Measurements from ENCODE around the gene ZBTB40. TPM values are rescaled to one million over a fixed set of nuclear protein-coding genes. Genes with fewer than 3 reads are reported as not detected.

ZBTB40 gene
- total RNA-seq, 1 donor from 2014 or later: 8.7 TPM

DNA sequence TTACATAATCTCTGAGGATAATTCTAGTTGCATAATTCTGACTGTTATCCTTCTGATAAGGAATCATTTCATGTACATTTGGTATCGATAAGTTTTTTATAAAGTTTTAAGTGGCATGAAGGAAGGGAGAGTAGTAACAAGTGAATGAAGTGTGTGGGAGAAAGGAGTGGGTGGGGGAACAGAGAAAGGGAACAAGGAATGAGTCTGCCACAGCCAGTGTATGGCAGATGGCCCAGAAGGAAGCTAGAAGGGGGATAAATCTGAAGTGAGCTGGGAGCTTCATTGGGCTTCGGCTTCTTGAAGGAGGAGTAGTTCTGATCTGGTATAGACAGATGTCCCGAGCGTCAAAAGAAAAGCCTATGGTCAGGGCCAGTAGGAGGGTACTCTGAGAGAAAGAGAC is 18.6 kb downstream of the ZBTB40 start:
- DNase-seq (ENCODE audit: low read depth, low spot score): no peak

DNA sequence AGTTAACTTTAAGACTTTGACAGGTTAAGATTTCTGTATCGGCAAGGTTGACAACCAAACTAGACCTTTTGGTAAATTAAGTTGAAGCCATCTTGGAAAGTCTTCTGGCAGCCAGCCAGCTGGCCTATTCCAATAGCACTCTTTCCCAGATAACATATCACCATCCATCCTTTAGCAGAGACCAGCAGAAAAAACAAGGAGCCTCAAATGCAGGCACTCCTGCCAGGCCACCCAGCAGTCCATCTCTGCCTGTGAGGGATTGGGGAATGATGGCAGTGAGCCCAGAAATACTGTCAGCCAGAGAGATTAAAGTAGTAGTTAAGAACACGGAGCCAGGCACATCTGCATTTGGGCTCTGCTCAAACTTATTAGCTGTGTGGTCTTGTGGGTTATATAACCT is 19.4 kb downstream of the ZBTB40 start:
- DNase-seq (ENCODE audit: low read depth, low spot score): no peak

DNA sequence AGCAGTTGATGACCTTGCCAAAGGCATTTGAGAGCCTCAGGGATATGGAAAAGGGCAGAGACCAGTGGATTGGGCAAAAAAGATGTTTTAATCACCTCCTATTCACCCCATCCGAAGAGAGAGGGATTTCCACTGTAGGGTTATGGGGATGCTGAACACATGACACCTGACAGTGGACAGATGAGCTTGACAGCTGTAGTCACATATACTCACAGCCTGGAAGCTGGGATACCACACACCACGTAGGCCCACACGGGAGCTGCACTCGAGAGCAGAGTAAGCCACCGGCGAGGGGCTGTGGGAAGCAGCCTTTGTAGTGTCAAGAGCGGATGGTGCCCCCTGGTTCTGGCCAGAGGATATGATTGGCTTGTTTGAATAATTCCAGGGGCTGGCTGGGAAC is 20.0 kb downstream of the ZBTB40 start:
- DNase-seq (ENCODE audit: low read depth, low spot score): no peak

DNA sequence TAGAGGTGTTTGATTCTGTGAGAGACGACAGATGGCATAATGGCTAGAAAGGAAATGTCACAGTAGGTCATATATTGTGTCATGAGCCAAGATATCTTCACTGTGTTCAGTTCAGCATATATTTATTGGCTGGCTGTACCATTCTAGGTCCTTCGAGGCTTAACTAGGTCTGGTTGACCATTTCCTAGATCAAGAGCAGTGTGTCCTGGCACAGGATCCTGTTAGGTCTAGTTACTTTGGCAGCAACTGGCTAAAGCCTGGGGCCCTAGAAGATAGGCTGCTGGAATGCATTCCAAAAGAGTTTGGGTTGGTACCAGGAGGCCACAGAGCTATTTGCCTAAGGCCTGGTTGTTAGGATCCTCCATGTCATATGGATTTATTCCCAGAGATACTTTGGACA is 20.9 kb downstream of the ZBTB40 start:
- DNase-seq (ENCODE audit: low read depth, low spot score): no peak

DNA sequence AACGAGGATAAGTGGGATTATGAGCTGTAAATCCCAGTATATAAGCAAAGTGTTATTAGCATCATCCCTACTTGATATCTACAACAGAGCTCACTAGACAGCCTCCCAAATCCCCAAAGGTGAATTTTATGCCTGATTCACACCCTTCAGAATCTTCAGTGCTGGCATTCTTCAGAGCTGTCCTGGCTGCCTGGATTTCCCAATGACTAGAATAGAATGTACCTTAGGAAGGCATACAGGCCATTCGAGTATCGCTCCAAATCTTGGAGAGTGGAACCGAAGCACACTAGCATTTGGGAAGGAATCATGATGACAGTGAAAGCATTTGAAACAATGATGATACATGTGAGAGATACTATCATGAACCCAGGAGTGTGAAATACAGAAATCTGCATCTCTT is 22.3 kb downstream of the ZBTB40 start:
- DNase-seq (ENCODE audit: low read depth, low spot score): no peak

DNA sequence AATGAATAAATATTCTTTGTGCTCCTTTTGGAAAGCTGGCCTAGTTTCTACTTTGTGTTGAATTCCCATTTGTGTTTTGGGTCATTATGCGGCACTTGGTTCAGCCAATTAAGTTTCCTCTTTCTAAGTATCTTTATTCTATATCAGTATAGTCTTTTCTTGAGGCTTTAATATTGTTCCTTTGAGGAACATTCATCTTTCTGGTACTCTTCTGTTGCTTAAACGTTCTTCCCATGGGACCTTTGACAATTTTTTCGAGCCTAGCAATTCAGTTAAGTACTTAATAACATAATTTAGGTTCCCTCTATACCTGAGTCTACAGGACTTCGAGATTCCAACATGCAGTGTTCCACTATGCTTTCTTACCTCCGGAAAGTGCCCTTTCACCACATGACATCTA is 24.9 kb downstream of the ZBTB40 start:
- no peak for DNase-seq (ENCODE audit: low read depth, low spot score)

DNA sequence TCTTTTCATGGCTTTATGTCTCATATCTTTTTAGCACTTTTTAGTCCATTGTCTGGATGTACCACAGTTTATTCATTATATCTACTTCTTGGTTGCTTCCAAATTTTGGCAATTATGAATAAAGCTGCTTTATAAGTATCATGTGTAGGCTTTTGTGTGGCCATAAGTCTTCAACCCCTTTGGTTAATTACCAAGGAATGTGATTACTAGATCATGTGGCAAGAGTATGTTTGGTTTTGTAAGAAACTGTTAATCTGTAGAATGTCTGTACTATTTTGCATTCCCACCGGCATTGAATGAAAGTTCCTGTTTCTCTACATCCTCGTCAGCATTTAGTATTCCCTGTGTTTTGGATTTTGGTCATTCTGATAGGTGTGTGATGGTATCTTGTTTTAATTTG is 31.5 kb downstream of the ZBTB40 start:
- no peak for DNase-seq (ENCODE audit: low read depth, low spot score)

DNA sequence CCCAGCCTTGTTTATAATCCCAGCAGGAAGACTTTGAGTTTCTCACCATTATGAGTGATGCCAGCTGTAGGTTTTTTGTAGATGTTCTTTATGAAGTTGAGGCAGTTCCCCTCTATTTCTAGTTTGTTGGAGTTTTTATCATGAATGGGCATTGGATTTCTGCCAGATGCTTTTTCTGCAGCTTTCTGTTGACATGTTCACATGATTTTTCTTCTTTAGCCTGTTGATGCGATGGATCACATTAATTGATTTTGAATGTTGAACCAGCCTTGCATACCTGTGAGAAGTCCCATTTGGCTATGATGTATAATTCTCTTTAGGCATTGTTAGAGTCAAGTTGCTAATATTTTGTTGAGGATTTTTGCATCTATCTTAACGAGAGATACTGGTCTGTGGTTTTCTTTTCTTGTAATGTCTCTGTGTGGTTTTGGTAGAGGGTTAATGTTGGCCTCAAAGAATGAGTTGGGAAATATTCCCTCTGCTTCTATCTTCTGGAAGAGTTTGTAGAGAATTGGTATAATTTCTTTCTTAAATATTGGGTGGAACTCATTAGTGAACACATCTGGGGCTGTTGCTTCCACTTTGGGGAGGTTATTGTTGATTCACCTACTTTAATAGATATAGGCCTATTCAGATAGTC is 33.2 kb downstream of the ZBTB40 start:
- no peak for DNase-seq (ENCODE audit: low read depth, low spot score)

DNA sequence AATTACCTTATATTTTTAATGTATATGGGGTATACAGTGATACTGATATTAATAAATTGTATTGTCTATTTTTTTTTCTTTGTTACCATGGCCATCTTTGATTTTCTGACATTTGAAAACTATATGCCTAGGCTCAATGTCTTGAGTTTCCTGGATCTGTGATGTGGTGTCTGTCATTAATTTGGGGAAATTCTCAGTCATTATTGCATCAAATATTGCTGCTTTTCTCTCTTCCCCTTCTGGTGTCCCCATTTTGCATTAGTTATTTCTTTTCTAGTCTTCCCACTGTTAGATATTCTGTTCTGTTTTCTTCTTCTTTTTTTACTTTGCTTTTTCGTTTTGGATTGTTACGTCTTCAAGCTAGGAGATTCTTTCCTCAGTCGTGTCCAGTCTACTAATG is 33.8 kb downstream of the ZBTB40 start:
- DNase-seq (ENCODE audit: low read depth, low spot score): no peak

DNA sequence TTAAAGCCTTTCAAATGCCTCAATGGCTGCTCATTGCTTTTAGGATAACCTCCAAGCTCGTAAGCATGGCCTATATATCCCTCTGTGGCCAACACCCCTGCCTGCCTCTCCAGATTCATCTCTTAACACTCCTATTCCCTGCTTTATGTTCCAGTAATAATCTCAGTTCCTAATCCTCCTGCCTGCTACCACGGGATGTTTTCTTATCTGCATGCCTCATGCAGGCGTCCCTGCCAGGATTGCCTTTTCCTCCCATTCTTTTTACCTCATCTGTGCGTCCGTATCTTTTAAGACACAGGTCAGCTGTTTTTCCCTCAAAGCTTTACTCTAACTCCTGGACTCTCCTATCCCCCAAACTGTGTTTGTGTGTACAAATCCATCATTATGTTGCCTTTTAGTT is 36.1 kb downstream of the ZBTB40 start:
- DNase-seq (ENCODE audit: low read depth, low spot score): peak; percentile 40

DNA sequence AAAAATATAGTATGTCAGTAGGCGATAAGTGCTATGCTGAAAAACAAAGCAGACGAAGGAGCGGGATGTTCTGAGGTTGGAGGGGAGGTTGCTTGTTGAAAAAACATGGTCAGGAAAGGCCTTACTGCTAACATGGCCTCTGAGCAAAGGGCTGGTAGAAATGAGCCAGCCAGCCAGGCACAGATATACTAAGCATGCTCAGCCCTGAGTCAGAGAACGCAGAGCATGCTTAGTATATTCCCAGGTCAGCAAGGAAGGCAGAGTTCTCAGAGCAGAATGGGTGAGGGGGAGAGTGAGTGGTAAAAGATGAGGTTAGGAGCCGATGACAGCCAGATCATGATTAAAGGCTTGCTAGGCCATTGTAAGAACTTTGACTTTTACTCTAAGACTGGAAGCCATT is 36.7 kb downstream of the ZBTB40 start:
- no peak for DNase-seq (ENCODE audit: low read depth, low spot score)

DNA sequence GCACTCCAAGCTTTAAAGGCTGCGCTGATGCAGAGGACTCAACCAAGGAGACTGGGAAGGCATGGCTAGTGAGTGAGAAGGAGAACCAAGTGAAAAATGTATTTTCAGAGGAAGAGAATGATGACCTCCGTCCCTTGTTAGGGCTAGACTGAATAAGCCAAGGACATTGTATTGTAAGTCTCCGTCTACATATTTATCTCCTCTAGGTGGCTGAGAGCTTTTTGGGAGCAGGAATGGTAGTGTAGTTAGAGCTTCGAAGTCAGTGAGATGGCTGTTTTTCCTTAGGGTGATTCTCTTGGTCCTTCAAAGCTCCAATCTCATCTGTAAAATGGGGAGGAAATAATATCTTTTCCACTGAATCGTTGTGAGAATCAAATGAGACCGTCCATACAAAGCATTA is 37.6 kb downstream of the ZBTB40 start:
- DNase-seq (ENCODE audit: low read depth, low spot score): no peak

DNA sequence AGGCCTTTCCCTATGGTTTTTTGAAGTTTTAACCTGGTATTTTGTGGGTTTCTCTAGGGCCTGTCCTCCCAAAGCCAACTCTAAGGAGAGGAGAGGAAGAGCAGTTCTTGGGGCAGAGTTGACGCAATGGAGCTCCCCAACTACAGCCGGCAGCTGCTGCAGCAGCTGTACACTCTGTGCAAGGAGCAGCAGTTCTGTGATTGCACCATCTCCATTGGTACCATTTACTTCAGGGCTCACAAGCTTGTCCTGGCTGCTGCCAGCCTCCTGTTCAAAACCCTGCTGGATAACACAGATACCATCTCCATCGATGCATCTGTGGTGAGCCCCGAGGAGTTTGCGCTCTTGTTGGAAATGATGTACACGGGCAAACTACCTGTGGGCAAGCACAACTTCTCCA is 38.2 kb downstream of the ZBTB40 start:
- DNase-seq (ENCODE audit: low read depth, low spot score): no peak

DNA sequence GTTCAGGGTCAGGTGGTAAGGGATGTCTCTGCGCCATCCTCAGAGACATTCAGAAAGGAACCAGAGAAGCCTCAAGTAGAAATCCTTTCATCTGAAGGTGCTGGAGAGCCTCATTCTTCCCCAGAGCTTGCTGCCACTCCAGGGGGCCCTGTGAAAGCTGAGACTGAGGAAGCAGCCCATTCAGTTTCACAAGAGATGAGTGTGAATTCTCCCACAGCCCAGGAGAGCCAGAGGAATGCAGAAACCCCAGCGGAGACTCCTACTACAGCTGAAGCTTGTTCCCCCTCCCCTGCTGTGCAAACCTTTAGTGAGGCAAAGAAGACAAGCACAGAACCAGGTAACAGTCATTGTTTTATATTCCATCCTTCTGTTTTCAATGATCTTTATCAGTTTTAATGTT is 38.7 kb downstream of the ZBTB40 start:
- no peak for DNase-seq (ENCODE audit: low read depth, low spot score)

DNA sequence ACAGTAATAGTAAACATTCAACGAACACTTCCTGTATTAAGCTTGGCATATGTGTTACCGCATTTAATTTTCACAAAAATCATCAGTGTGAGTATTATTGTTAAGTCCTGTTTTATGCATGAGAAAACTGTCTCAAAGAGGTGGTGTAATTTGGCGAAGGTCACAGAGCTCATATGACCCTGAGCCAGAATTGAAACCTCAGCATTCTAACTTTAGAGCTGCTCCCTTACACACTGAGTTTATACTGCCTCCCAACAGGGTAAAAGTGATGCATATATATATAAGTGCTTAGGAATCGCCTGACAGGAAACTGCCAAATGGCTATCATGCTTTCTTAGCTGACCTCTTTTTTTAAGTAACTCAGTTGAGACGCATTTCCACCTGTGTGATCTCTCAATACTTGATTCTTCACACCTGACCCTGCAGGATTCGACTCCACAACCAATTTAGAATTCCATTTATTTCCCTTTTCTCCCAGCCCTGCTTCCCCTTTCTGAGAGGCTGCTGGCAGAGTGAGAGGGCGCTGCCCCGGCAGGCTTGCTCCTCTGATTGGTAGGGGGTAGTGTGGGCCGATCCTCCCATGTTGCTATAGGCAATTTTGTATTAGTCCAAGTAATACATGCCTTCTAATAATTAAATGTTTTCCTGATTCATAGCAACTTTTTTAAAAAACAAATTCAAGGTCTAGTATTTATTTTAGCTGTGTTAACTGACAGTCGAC is 40.5 kb downstream of the ZBTB40 start:
- no peak for DNase-seq (ENCODE audit: low read depth, low spot score)

DNA sequence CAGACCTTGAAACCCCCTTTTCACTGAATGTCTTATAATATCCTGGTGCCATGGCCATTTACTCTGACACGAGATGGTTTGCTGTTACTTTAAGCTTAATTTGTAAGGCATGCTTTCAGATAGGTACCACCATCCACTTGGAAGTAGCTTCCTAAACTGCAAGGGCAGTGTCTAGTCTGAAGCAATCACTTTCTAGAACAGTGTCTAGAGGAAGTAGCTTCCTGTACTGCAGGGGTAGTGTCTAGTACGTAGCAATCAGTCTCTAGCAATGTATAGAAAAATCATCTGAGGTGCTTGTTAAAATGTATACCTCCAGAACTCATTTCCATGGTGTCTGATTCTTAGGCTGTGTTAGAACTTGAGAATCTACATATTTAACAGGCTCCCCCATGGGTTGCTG is 42.5 kb downstream of the ZBTB40 start:
- DNase-seq (ENCODE audit: low read depth, low spot score): no peak

DNA sequence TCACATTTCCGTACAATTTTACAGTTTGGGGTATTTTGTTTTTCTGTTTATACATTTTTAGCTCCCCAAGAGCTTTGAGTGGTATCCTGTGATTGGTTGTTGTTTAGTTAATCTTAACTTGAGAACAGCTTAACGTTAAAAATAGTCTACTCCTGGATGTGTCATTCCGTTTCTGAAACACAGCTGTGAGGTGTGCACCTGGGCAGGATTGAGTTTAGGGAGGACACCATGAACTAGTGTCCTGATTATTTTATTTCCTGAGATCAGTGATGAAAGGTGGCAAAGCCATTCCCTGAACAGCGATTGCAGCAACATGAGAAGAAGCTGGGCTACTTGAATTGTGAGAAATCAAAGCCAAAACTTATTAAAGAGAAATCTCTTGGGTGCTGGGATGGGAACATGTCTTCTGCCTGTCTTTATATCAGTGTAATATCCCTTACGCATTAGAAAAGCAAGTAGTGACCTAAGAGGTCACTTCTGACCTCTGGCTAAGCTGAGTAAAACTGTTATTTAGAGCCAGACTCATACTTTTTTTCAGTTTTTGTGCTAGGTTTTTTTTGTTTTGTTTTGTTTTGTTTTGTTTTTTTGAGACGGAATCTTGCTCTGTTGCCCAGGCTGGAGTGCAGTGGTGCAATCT is 43.4 kb downstream of the ZBTB40 start:
- no peak for DNase-seq (ENCODE audit: low read depth, low spot score)

DNA sequence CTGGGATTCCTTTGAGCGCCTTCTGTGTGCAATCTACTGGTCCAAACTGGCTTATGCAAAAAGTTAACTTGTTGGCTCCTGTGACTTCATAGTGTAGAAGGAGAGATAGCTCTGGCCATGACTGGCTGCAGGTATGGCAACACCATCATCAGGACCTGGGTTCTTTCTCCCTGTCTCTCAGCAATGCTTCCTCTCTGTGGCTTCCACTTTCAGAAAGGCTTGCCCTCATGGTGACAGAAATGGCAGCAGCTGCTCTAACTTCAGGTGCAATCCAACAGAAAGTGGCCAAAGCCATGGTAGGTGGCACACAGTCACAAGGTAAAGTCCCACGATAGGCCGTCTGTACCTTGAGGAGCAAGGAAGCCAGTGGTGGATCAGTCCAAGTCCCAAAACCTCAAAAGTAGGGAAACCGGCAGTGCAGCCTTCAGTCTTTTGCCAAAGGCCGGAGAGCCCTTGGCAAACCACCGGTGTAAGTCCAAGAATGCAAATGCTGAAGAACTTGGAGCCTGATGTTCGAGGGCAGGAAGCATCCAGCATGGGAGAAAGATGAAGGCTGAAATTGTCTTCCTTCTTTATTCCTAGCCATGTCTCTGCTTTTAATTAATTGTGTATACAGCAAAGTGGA is 45.0 kb downstream of the ZBTB40 start:
- DNase-seq (ENCODE audit: low read depth, low spot score): no peak

DNA sequence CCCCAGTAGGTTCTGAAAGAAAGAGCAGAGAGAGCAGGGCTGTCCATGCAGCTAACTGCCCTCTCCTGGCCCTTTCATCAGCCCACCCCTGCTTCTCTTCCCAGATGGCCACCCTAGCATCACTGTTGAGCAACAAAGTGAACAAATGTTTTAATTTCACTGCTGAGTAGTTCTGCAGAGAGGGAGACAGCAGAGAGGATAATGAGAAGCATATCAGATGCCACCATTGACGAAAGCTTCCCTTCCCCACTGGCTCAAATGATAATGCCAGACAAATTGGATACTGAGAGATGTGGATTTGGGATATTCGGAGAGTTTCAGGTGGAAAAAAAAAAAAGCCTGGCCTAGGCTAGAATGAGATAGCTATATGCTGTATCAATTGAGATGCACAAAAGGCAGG is 46.8 kb downstream of the ZBTB40 start:
- no peak for DNase-seq (ENCODE audit: low read depth, low spot score)

DNA sequence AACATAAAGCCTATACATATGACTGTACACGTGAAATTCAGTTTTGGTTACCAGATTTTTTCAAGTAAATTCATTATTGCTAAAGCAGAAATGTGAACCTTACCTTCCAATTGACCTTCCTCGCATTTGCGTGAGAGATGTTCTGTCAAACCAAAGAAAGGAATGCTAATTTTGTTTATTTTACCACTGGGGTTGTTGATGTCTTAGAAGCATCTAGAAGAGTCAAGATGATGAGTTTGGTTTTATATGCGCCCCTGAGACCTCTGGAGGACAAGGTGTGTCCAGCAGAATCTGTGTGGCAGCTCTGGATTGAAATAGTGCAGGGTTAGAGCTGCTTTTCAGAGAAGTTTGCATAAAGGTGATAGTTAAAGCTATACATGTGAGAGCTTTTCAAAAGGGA is 48.4 kb downstream of the ZBTB40 start:
- no peak for DNase-seq (ENCODE audit: low read depth, low spot score)

DNA sequence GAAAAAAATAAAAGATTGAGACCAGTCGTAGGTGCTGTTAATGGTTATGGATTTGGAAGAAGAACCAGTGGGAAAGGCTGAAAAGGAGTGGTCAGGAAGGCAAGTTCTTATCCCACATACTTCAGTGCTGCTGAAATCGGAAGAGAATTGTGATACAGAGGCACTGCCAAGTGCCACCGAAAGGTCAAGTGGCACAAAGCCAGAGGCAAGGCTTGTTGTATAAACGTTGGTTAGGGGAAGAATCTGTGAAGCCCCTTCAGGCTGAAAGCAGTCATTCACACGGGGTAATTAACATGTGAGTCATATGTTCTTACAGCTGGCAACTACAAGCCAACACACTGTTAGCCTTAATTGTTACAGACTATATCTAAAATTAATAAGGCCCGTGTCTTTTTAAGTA is 48.8 kb downstream of the ZBTB40 start:
- DNase-seq (ENCODE audit: low read depth, low spot score): peak; percentile 60

DNA sequence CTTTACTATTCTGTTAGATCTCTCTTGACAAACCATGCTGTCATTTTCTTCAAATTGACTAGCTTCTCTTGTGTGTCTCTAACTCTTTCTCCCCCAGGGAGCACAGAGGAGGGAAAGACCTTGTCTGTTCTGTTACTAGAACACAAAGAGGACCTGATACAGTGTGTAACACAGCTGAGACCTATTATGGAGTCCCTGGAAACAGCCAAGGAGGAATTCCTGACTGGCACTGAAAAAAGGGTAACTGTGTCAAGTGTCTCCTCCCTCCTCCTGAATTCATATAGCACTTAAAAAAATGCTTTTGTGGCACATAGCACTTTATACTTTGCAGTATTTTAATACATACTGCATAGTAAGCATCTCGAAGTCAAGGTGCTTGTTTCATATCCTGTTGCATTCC is 50.6 kb downstream of the ZBTB40 start:
- DNase-seq (ENCODE audit: low read depth, low spot score): no peak
